Measurements from ENCODE around the gene ADORA1. TPM values are rescaled to one million over a fixed set of nuclear protein-coding genes. Genes with fewer than 3 reads are reported as not detected.

The ADORA1 gene
- total RNA-seq = not detected in 2 replicates

GRCh38 chr1:203127666-203128430 is at the start of gene ADORA1:
Gene ADORA1, plus strand, starts transcription at chr1:203127726. Its CDS starts 1,116 bp downstream, at chr1:203128842.

GRCh38 chr1:203085528-203086406 is 41.8 kb upstream of the ADORA1 start, which contains the start of gene MYOG:
Gene MYOG, minus strand, starts transcription at chr1:203086012. Its CDS starts 51 bp downstream, at chr1:203085961.

GRCh38 chr1:203175237-203175826 is 47.8 kb downstream of the ADORA1 start, which contains the start of gene MYBPH:
Gene MYBPH, minus strand, starts transcription at chr1:203175826. Its CDS starts 71 bp downstream, at chr1:203175755.

DNA sequence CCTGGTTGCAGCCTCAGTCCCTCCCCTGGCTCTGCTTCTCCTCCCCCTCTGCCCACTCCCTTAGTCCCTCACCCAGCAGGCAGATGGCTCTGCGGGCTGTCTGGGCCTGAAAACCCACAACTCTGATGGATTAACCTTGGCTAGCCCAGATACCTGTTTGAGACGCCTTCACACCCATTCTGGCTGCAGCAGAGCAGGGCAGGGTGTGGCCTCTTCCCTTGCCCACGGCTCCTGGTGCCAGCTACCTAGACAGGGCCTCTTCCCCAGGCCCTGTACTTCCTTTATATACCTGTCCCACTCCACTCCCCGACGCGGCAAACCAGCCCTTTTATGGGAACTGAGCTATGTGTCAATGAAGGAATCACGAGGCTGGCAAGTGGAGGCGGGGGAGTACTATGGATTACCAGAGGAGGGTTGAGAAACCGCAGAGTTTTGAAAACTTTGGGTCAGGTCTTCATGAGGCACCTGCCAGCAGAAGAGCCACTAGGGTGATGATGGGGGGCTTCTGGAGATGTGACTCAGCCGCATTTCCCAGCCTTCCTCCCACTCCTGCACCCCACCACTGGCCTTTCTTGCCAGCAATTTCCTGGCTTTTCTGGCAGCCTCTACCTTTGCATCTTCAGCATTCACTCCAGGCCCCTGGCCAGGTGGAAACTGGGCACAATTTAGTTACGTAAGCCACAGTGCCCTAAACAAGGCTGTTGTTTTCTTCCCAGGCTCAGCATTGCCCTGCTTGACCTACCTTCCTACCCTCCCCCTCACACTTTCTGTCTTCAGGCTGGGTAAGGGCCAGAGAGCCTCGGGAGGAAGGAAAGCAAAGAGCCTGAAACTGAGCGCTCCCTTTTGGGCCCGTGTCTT is 59.1 kb downstream of the ADORA1 start, which contains the start of gene CHI3L1:
TSS of gene CHI3L1 (minus strand) at position 259 of the 858 bp plus-strand sequence. CDS start at position 178, 81 bp downstream.

Other genes with a start within 250 kb of the ADORA1 start
- 7.4 and 11.0 TPM in 2 replicates for gene RABIF, start 238.6 kb upstream of the ADORA1 start, total RNA-seq
- 22.7 and 33.5 TPM in 2 replicates for gene KLHL12, start 200.5 kb upstream of the ADORA1 start, total RNA-seq
- gene ADIPOR1, start 169.4 kb upstream of the ADORA1 start, total RNA-seq = 77.7 and 180 TPM in 2 replicates
- 23.3 and 43.7 TPM in 2 replicates for gene CYB5R1, start 160.5 kb upstream of the ADORA1 start, total RNA-seq
- gene TMEM183A, start 120.4 kb upstream of the ADORA1 start, total RNA-seq = 72.5 and 90.2 TPM in 2 replicates
- under 0.01 and 0.25 TPM in 2 replicates for gene PPFIA4, start 101.2 kb upstream of the ADORA1 start, total RNA-seq
- gene MYOG, start 41.7 kb upstream of the ADORA1 start, total RNA-seq = not detected in 2 replicates
- not detected in 2 replicates for gene MYBPH, start 48.1 kb downstream of the ADORA1 start, total RNA-seq
- not detected in 2 replicates for gene CHI3L1, start 59.0 kb downstream of the ADORA1 start, total RNA-seq
- not detected in 2 replicates for gene CHIT1, start 101.9 kb downstream of the ADORA1 start, total RNA-seq
- 30.3 and 40.7 TPM in 2 replicates for gene BTG2, start 177.8 kb downstream of the ADORA1 start, total RNA-seq
- gene FMOD, start 223.4 kb downstream of the ADORA1 start, total RNA-seq = 0.65 and 21.8 TPM in 2 replicates